ENCODE results near the gene MED10.

DNA sequence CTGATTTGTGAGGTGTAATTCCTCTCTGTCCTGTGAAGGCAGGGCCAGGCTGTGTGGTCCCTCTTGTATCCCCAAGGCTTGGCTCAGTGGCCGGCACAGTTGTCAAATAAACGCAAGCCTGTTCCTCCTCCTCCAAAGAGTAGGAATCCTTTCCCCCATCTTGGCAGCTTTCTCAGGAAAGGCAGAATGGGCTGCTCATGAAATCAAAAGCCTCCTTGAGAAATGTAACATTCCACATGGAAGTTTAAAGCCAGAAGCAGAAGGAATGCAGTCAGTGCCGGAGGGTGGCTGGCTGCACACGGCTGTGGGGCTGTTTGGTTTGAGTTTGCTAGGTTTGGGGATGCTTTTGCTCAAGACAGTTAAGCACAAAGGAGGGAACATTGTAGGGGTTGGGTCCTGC, 34.5 kb upstream of the MED10 start:
- TF ChIP-seq, protein P1, sequence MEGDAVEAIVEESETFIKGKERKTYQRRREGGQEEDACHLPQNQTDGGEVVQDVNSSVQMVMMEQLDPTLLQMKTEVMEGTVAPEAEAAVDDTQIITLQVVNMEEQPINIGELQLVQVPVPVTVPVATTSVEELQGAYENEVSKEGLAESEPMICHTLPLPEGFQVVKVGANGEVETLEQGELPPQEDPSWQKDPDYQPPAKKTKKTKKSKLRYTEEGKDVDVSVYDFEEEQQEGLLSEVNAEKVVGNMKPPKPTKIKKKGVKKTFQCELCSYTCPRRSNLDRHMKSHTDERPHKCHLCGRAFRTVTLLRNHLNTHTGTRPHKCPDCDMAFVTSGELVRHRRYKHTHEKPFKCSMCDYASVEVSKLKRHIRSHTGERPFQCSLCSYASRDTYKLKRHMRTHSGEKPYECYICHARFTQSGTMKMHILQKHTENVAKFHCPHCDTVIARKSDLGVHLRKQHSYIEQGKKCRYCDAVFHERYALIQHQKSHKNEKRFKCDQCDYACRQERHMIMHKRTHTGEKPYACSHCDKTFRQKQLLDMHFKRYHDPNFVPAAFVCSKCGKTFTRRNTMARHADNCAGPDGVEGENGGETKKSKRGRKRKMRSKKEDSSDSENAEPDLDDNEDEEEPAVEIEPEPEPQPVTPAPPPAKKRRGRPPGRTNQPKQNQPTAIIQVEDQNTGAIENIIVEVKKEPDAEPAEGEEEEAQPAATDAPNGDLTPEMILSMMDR (IDR thresholded peaks at IDR 0.05), result no peak
- TF ChIP-seq POLR2A (IDR thresholded peaks at IDR 0.05) (no peak), POLR2AphosphoS5 (IDR thresholded peaks at IDR 0.05) (no peak), EP300 (IDR thresholded peaks at IDR 0.05) (no peak)
